WTC11 (cell line): ENCODE data around the gene TFDP1.

Experiments used
- ATF6 ChIP-seq: sonication (generic); formaldehyde crosslinking; IDR thresholded peaks from 2 replicates; pipeline ENCODE4 v1.8.1; 2023; ENCODE audit warnings: mild to moderate bottlenecking, missing genetic modification reagents
- NR1H2 ChIP-seq: sonication (generic); formaldehyde crosslinking; IDR thresholded peaks from 2 replicates; pipeline ENCODE4 v1.9.0; 2021; ENCODE audit warnings: mild to moderate bottlenecking, moderate library complexity, missing genetic modification reagents
- ZNF121 ChIP-seq: sonication (generic); formaldehyde crosslinking; IDR thresholded peaks from 2 replicates; pipeline ENCODE4 v1.8.0; 2023; ENCODE audit warnings: missing genetic modification reagents

DNA sequence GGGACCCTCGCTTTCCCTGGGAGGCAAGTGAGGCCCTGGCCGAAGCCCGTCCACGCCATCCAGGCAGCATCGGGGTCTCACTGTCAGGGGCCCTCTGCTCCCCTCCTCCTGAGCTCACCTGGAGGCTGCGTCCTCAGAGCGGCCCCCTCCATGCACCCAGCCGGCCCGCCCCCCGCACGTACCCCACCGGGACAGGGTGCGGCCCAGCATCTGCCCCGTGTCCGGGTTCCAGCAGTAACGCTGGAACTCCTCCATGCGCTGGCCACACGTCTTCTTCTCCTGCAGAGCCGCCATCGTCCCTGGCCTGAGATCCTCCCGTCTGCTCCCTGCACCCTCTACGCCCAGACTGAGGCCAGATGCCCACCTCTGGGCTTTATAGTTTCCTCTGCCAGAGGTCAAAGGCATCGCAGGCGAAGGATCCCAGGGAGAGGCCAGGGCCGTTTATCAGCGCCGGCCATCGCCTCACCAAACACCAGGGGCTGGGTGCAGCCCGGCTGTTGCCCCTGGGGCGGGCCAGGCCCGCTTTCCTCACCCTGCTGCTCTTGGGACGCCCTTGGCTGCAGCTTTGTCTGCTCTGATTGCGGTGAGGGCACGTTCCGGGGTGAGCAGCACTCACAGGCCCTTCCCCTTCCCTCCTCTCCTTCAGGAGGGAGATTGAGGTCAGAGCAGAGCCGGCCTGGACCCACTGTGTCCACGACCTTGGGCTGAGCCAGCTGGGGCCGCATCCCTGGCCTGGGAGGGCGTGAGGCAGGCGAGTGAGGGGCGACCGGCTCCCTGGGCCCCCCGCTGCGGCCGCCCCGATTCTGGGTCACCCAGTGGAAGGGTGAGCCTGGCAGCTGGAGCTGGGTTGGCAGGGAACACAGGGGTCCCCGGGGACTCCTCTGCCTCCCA is 73.5 kb downstream of the TFDP1 start, which contains the start of gene ATP4B:
- TF ChIP-seq NR1H2 (CRISPR knock-in tag) (no peak), ATF6 (CRISPR knock-in tag) (no peak), ZNF121 (CRISPR knock-in tag) (no peak)
